Gastroesophageal sphincter (tissue), 4 donors: ENCODE results near the gene CCDC88C. TPM values are rescaled to one million over a fixed set of nuclear protein-coding genes. Genes with fewer than 3 reads are reported as not detected.

ENCODE experiments used
- ATAC-seq: fragments of 150-250 bp; one replicate; pipeline ENCODE4 v1.9.1; 2016; ENCODE audit warnings: mild to moderate bottlenecking, moderate library complexity
- H3K27ac ChIP-seq, 4 donors: fragments of 200-600 bp; sonication (generic) in 3 of 4; 1 replicate in 3 of 4; 2 replicates in 1 of 4; pipeline ENCODE4 v1.5.1; 2016 to 2019
- H3K27me3 ChIP-seq: fragments of 200-600 bp; sonication (generic); one replicate; pipeline ENCODE4 v1.5.1; 2019
- H3K36me3 ChIP-seq, 2 donors: fragments of 200-600 bp; sonication (generic); one replicate each; pipeline ENCODE4 v1.5.1; 2019; ENCODE audit warnings: control low read depth in 1 of 2
- H3K4me1 ChIP-seq, 3 donors: fragments of 200-600 bp; sonication (generic); 1 replicate in 2 of 3; 2 replicates in 1 of 3; pipeline ENCODE4 v1.5.1; 2016 to 2019; ENCODE audit warnings: control low read depth in 2 of 3
- H3K4me3 ChIP-seq, 2 donors: fragments of 200-600 bp; sonication (generic); one replicate each; pipeline ENCODE4 v1.5.1; 2019; ENCODE audit warnings: mild to moderate bottlenecking in 1 of 2, moderate library complexity in 1 of 2
- H3K9me3 ChIP-seq, 3 donors: fragments of 200-600 bp; sonication (generic); one replicate each; pipeline ENCODE4 v1.5.1; 2017 to 2019; ENCODE audit warnings: control low read depth in 2 of 3
- EP300 ChIP-seq: sonication (generic); formaldehyde crosslinking; IDR thresholded peaks from one replicate; pipeline ENCODE4 v1.6.1; 2017; ENCODE audit warnings: antibody characterized with exemption, mild to moderate bottlenecking
- POLR2A ChIP-seq, 2 donors: fragments of 450-650 bp; IDR thresholded peaks; one replicate each; pipeline ENCODE4 v1.6.1; 2017; ENCODE audit warnings: antibody characterized with exemption in 2 of 2, mild to moderate bottlenecking in 2 of 2, moderate library complexity in 1 of 2
- POLR2AphosphoS5 ChIP-seq: sonication (generic); formaldehyde crosslinking; IDR thresholded peaks from one replicate; pipeline ENCODE4 v1.6.1; 2017; ENCODE audit warnings: antibody characterized with exemption
- WGBS, 2 donors: methylation state at CpG; one replicate each; pipeline ENCODE4 v1.1.5; 2018; ENCODE audit warnings: low coverage in 1 of 2; 5-methylcytosine and 5-hydroxymethylcytosine counted together
- total RNA-seq, 4 donors: library from RNA; depleted of rRNA; stranded (reverse); fragments of >200 nt; gene quantifications; one replicate each; pipeline ENCODE4 v1.1.0, GENCODE V29; 2016
- TF ChIP-seq, protein P1 (sequence below), 4 experiments: fragments of 200-600 bp in 2 of 4; fragments of 450-650 bp in 2 of 4; sonication (generic) in 1 of 4; IDR thresholded peaks; one replicate each; pipeline ENCODE4 v1.5.1; 2017 to 2019; ENCODE audit warnings: antibody characterized with exemption in 4 of 4, mild to moderate bottlenecking in 2 of 4, moderate library complexity in 2 of 4

The CCDC88C gene
- total RNA-seq, 4 donors from 2014 or later: 2.0 to 10.1 (median 4.9) TPM

GRCh38 chr14:91368776-91369416, 48.7 kb downstream of the CCDC88C start:
- Histone ChIP-seq H3K4me1 (peaks cover 0 to 23% (median 5%) of the 10 kb centered on the region in 3 donors), H3K36me3 (no peaks in the 10 kb centered on the region), H3K4me3 (no peak overlapping the region), H3K27ac (no peak overlapping the region), H3K9me3 (no peaks in the 10 kb centered on the region), H3K27me3 (peaks cover 18% of the 10 kb centered on the region)
- no peak for ATAC-seq
- WGBS, 2 donors: 98 to 100% methylated on average over 1 to 7 of the region's 19 CpGs
- TF ChIP-seq POLR2AphosphoS5: no peak
- TF ChIP-seq EP300: no peak
- no peak for TF ChIP-seq POLR2A (IDR thresholded peaks at IDR 0.05)
- TF ChIP-seq, protein P1, sequence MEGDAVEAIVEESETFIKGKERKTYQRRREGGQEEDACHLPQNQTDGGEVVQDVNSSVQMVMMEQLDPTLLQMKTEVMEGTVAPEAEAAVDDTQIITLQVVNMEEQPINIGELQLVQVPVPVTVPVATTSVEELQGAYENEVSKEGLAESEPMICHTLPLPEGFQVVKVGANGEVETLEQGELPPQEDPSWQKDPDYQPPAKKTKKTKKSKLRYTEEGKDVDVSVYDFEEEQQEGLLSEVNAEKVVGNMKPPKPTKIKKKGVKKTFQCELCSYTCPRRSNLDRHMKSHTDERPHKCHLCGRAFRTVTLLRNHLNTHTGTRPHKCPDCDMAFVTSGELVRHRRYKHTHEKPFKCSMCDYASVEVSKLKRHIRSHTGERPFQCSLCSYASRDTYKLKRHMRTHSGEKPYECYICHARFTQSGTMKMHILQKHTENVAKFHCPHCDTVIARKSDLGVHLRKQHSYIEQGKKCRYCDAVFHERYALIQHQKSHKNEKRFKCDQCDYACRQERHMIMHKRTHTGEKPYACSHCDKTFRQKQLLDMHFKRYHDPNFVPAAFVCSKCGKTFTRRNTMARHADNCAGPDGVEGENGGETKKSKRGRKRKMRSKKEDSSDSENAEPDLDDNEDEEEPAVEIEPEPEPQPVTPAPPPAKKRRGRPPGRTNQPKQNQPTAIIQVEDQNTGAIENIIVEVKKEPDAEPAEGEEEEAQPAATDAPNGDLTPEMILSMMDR (IDR thresholded peaks at IDR 0.05): no peak

DNA sequence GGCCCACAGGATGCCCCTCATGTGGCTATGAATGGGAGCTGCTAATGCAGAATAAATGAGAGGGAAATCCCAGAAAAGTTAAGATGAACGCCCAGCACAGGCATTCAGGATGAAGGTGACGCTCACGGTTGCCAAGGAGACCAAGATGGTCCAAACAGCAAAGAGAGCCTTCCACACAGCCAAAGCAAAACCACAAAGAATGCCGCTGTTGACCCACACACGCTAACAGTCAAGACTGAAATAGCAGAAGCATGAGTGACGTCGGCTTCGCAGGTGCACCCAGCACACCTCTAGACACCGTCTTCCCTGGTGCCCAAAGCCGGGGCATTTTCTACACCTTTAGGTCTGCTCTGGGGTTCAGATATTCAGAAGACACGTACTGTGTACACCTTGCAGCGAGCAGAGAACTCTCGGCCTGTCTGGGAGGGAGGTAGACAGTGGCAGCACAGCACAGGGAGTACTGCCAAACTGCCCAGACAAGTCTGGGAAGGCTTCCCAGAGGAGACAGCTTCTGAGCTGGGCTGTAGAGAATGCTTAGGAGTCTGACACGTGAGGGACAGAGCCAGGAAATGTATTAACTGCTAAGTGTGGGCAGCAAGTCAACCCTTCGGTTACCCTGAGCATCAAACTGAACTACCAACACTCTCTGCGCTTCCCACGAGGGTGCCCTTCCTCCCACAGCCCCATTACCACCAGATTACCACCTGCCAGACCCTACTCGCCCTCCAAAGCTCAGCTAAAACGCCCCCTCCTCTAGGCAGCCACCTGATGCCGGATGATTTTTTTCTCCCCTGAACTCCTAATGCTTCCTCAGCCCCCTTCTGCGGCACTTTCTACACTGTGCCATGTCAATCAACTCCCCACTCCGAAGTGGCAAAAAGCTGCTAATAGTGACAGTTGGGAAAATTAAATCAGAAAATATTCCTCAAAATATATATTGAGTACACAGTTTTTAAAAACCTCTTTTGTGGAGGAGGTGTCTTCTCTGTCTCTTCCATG, 50.1 kb downstream of the CCDC88C start:
- Histone ChIP-seq H3K9me3 (no peaks in the 10 kb centered on the region), H3K4me1 (peaks cover 0 to 16% (median 5%) of the 10 kb centered on the region in 3 donors), H3K27ac (no peak overlapping the region), H3K4me3 (no peak overlapping the region), H3K36me3 (no peaks in the 10 kb centered on the region), H3K27me3 (peaks cover 18% of the 10 kb centered on the region)
- WGBS, 2 donors: 74 to 80% methylated on average over 10 to 13 of the region's 22 CpGs
- TF ChIP-seq EP300 (no peak), POLR2AphosphoS5 (no peak), POLR2A (IDR thresholded peaks at IDR 0.05) (no peak)
- TF ChIP-seq, protein P1 (IDR thresholded peaks at IDR 0.05): no peak
- no peak for ATAC-seq

- H3K27me3 ChIP-seq: peaks cover 17% of the 10 kb centered on the region
- no peaks in the 10 kb centered on the region for H3K36me3 ChIP-seq
- TF ChIP-seq, protein P1 (IDR thresholded peaks at IDR 0.05): no peak
- no peak for TF ChIP-seq POLR2AphosphoS5
- no peak for TF ChIP-seq POLR2A (IDR thresholded peaks at IDR 0.05)
- no peak for TF ChIP-seq EP300
- H3K4me1 ChIP-seq: peaks cover 0 to 16% (median 5%) of the 10 kb centered on the region in 3 donors
- no peak overlapping the region for H3K4me3 ChIP-seq
- no peak for ATAC-seq
- no peaks in the 10 kb centered on the region for H3K9me3 ChIP-seq
- H3K27ac ChIP-seq: no peak overlapping the region
- WGBS, 2 donors: 54% methylated on average over 2 to 5 of the region's 6 CpGs
Observed at GRCh38 chr14:91366749-91367148, 50.9 kb downstream of the CCDC88C start.

GRCh38 chr14:91365552-91365951, 52.1 kb downstream of the CCDC88C start:
- Histone ChIP-seq H3K27ac (no peak overlapping the region), H3K4me3 (no peak overlapping the region), H3K36me3 (no peaks in the 10 kb centered on the region), H3K27me3 (peaks cover 7% of the 10 kb centered on the region), H3K9me3 (no peaks in the 10 kb centered on the region), H3K4me1 (peaks cover 0 to 16% (median 5%) of the 10 kb centered on the region in 3 donors)
- TF ChIP-seq POLR2AphosphoS5 (no peak), POLR2A (IDR thresholded peaks at IDR 0.05) (no peak), EP300 (no peak)
- TF ChIP-seq, protein P1 (IDR thresholded peaks at IDR 0.05): no peak
- ATAC-seq: no peak
- WGBS, 2 donors: 81 to 93% methylated on average over 3 to 6 of the region's 6 CpGs
